NCI-H1436 (cell line): Measurements from ENCODE around the gene TMEM121.

Source experiments
- DNase-seq: peaks from one replicate; lab custom pipeline; 2025; lab: John Stamatoyannopoulos, UW

The TMEM121 gene

DNA sequence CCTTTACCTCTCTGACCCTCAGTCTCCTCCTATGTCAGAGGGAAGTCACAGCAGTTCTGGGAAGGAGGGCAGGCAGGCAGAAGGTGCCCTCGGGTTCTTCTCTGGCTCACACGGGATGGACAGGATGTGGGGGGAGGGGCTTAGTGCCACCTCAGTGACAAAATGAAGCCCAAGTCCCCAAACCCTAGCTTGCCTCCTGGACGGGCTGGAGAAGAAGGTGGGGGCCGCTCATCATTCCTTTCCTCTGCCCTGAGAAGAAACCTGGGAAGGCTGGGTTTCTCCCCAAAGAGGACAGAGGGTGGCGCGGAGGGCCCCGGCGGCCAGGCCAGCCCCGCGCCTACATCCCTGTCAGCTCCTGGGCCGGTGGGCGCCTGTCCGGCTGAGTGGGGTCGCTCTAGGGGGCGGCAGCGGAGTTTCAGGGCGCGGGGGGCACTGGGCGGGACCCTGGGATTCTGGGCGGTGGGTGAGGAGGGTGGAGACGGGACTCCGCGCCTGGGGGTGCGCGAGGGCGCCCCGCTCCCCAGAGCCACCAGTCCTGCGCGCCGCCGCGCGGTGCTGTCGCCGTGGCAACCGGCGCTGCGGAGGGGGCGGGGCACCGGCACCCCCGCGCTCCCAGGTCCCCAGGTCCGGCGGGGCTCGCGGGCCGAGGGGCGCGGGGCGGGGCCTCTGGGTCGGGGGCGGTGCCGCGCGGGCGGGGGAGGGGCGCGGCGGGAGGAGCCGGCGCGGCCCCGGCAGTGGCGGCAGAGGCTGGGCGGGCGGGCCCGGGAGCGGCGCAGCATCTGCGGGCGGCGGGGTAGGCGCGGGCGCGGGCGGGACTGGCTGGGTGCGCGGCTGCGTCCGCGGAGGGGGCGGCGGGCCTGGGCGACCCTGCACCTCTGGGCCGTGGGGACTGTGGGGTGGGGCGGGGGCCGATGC is at the start of gene TMEM121:
Gene TMEM121, plus strand, starts transcription at position 723 of the 915 bp plus-strand sequence. CDS start 2,252 bp downstream, outside the sequence.
- DNase-seq: peak; percentile 39

DNA sequence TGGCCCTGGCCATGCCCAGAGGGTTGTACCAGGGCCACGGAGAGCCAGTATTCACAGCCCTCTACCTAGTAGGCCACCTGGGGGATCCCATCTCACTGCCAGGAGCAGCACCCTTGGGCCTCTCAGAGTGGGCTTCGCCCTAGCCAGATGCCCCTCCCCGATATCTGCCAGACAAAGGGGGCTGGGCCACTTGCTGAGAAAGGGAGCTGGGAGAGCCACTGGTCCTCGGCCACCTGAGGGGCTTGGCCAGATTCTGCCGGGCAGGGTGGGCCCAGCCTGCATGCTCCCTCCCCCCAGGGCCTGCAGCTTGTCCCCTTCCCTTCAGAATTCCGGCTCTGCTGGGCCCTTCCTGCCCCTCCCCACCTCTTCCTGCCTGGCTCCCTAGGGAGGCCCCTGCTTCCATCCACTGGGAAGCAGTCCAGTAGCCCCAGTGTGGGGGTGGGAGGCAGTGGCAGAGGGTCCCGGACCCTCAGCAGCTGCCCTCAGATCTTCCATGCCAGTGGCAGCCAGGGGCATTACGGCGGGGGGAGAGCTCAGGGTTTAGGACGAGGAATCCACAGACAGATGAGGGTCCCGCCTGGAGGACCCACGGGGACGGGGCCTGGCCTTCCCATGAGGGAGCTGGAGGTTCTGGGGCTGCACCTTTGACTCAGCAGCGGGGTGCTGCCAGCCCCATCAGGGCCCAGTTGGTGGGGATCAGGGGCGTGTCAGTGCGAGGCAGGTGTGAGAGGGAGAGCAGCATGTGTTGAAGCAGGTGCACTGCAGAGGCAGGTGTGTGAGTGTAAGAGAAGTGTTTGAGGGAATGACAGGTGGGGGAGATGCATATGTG is 49.3 kb upstream of the TMEM121 start:
- DNase-seq: no peak

DNA sequence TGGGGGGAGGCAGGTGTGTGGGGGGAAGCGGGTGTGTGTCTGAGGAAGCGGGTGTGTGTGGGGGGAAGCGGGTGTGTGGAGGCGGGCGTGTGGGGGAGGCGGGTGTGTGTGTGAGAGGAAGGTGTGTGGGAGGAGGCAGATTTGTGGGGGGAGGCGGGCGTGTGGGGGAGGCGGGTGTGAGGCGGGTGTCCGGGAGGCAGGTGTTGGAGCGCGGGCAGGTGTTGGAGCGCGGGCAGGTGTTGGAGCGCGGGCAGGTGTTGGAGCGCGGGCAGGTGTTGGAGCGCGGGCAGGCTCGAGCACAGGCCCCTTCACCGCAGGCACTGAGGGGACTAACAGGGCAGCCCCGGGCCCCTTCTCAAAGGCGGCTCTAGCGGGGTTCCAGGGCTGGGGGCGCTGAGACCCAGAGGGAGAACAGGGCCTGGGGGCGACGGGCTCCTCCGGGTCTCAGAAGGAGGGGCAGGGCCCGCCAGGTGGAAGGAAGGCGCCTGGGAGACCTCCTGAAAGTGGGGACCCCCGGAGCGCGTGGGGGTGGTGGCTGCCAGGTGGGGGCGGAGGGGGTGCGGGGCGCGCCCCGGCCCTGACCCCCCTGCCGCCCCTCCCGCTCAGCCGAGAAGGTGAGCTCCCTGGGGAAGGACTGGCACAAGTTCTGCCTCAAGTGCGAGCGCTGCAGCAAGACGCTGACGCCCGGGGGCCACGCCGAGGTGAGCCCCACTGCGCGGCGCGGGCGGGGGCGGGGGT is 48.6 kb upstream of the TMEM121 start:
- DNase-seq: no peak

DNA sequence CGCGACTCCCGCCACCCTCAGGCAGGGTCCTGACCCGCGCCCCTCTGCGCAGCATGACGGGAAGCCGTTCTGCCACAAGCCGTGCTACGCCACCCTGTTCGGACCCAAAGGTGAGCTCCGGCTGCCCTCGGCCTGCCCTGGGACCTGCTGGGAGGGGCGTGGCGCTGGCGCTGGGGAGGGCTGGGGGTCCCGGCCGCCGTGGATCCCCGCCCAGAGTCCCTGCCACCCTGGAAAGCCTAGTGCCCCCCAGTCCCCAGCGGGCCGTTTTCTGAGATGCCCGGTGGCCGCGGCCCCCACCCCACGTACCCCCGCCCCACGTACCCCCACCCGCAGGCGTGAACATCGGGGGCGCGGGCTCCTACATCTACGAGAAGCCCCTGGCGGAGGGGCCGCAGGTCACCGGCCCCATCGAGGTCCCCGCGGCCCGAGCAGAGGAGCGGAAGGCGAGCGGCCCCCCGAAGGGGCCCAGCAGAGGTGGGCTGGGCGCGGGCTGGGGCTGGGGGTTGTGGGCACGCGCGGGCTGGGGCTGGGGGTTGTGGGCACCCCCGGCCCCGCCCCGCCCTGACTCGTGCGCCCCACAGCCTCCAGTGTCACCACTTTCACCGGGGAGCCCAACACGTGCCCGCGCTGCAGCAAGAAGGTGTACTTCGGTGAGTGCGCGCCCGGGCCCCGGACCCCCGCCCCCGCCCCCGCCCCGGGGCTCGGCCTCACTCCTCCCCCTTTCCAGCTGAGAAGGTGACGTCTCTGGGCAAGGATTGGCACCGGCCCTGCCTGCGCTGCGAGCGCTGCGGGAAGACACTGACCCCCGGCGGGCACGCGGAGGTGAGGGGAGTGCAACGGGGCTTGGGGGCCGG is 47.8 kb upstream of the TMEM121 start:
- no peak for DNase-seq

DNA sequence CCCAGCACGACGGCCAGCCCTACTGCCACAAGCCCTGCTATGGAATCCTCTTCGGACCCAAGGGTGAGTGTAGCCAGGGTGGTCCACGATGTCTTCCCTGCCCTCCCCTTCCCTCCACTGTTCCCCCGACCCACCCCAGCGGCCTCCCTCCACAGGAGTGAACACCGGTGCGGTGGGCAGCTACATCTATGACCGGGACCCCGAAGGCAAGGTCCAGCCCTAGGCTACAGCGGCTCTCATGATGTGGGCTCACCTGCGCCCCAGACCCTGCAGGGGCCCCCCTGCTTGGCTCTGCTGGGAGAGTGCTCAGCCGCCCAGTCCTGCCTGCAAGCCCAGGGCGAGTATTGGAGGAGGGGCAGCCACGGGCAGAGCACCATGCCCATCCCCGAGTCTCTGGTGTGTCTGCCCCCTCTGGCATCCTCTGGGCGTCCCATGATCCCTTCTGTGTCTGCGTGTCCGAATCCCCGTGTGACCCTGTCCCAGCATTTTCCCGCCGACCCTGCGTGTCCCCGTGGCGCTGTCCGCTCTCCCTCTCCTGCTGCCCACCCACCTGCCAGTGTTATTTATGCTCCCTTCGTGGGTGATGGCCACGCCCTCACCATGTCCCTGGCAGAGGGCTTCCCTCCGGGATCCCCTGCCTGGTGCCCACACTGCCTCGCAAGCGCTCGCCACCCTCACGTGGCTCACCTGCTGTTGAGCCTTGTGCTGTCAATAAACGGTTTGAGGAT is 46.8 kb upstream of the TMEM121 start:
- DNase-seq: no peak

DNA sequence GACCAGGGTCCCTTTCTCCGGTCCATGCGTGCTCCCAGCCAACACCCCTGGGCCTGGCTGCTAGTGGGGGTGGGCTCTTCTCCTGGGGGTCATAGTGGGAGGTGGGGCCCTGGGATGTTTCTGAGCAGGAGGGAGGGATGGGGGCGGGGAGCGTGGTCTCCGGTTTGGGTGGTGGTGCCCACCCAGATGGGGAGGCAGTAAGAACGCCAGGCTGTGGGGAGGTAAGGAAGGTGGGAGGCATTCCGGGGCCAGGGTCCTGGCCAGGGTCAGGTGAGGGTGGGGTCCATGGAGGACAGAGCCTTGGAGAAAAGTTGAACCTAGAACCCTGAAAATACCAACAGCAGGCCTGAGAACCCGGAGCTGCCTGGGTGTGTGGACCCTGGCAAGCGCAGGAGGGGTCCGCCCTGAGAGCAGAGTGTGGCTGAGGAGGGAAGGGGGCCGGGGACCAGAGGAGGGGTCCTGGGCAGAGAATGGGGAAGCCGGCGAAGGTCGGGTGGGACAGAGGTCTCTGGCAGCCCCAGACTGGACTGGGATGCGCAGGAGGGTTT is 46.1 kb upstream of the TMEM121 start:
- DNase-seq: no peak

DNA sequence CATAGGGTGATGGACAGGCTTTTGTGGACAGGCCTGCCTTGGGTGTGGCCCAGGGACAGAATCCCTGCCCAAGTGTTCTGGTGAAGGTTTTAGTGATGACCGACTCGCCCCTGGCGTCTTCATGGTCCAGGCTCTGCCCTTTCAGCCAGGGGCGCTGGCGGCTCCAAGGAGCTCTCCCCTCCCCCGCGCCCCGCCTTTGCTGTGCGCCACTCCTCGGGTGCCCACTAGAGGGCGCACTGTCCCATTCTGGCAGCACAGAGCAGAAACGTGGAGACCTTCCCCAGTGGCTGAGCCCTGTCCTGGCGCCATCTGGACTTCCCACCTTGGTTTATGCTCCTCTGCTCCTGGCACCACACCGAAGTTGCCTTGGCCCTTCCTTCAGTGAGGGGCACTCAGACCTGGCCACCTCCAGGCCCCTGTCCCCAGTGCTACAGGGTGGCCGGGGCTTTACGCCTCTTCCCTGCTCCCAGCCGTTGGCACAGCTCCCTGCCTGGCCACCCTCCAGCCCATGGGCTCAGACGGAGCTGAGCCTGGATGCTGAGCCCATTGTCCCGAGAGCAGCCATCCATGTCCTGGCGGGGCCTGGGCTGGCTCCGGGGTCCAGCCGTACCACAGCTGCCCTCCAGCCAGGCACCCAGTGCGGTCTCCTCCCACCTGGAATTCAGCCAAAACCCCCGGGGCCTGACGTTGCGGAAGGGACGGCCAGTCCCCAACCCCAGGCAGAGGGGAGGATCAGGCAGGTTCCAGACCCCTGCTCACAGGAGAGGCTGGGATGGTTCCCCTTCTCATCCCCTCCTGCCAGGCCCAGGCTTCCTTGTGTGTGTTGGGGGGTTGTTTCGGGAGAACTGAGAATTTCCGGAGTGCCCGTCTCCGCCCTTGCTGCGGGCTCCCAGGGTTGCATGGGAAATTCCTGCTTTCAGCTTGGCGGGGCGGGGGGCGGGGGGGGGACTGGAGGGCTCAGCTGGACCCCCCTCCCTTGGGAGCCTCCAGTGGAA is 45.3 kb upstream of the TMEM121 start:
- DNase-seq: peak; percentile 73

DNA sequence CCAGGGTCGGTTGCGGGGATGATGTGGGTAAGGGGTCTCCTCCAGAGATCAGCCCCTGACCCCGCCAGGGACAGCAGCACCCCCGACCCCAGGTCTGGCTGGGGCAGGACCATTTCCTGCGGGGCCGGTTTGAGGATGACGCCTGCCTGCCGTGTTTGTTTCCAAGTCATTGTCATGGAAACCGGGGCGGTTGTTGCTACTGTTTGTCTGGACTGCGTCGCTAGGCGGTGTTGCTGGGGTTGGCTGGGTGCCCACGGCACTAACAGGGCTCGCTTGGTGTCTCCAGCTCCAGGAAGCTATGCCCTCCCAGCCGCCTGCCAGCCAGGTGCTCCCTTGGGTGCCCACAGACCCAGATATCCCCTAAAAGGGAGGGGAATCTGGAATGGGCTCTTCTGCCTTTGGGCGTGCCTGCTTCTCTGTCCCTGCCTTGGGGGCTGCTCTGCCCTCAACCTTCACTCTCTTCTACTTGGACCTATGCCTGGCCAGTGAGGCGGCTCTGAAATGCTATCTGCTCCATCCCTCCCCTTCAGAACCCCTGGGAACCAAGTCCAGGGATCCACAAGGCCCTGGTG is 44.4 kb upstream of the TMEM121 start:
- peak; percentile 94 for DNase-seq

DNA sequence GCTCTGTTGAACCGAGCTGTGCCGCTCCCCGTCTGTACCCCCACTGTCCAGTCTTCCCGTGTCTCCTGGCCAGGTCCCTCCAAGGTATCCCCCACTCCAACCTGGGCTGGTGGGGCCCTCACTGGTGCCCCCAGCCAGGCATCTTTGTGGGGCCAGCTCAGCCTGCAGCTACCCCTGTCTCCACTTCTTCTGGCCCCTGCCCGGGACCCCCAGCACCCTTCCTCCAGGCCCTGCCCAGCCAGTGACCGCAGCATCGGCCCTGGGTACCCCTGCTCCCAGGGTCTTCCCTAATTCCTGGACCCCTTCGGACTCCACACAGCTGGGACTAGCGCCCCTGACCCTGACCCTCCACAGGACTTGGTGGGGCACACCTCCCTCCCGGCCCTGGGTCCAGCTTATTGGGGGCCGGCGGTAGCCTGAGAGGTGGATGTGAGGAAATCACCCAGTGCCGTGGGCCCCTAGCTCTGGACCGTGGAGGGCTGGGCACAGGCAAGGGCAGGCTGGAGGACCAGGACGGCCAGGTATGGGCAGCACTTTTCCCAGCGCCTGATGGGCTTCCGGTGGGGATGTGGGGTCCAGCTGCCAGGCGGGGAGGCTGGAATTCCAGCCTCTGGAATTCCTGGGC is 43.8 kb upstream of the TMEM121 start:
- DNase-seq: no peak

DNA sequence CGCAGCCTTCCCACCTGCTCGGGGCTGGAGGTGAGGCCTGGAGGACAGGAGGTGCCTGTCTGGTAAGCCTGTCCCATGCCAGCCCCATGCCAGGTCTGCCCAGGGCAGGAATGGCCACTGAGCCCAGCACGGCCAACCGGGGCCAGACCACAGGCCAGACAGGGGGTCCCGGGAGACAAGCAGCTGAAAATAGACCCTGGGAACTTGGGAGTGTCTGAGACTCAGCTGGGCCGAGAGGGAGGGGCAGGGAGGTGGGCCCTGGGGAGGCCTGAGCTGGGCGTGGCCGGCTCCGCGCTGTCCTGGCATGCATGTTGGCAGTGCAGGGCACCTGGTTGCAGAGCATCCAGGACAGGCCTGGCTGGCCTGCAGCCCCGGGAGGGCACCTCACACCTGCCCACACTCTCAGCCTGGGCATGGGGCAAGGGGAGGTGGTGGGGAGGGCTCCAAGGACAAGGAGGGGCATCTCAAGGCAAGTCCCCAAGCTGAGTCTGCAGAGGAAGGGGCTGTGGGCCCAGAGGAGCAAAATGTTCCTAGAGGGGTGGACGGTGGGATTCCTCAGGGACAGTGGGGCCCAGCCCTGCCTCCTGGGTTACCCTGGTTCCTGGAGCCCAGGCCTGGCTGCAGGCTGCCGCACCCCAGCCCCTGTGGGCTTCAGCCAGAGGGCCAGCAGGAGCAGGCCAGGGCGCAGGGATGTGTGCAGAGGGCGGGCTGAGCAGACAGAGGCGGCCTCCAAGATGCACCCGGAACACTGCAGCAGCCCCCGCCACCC is 42.9 kb upstream of the TMEM121 start:
- no peak for DNase-seq

DNA sequence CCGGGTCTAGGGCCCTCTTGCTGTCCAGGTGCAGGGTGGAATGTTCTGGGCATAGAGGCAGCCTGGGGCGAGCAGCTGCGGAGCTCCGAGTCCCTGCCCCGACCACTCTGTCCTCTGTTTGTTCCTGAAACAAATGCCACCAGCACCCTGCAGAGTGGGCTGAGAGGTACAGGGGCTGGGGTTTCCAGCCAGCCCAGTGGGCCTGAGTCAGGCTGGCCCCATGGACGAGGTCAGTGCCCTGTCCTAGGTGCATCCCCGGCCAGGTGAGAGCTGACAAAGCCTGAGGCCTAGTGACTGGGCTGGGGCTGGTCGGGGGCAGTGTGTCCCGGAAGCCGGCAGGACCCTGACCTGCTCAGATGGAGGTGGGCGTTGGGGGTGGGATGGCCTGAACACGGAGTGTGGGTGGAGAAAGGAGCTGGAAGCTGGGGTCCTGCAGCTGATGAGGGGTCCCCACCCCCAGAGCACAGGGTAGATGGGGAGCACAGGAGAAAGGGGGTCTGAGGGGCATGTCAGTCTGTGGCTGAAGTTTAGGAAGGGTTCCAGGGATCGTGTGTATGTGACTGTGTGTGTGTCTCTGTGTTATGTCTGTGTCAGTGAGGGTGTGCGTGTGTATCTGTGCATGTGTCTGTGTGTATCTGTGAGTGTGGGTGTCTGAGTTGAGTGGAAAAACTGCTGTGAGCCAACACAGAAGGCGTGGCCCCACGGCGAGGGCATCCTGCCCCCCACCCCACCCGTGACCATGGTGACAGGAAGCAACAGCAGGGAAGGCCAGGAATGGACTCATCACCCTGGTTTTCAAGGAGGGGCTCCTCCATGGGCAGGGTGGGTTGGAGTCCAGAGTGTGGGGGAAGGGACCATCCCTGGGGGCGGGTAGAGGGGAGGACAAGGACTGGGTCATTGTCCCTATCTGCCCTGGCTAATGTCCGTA is 42.0 kb upstream of the TMEM121 start:
- no peak for DNase-seq

DNA sequence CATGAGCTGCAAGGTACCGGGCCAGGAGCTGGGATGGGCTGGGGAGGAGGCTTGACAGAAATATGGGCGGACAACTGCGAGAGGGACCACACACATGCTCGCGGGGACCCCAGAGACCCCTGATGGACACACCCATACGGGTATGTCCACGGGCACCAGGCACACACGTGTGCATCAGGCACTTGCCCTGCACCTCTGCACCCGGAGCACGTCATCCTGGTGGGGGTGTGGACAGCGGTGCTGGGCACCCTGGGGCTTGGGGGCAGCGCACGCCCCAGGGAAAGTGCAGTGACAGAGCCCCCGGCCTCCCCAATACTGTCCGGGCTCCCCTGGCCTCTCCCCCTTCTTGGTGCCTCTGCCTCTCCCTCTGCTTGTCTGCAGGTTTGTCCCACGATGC is 41.4 kb upstream of the TMEM121 start:
- no peak for DNase-seq

DNA sequence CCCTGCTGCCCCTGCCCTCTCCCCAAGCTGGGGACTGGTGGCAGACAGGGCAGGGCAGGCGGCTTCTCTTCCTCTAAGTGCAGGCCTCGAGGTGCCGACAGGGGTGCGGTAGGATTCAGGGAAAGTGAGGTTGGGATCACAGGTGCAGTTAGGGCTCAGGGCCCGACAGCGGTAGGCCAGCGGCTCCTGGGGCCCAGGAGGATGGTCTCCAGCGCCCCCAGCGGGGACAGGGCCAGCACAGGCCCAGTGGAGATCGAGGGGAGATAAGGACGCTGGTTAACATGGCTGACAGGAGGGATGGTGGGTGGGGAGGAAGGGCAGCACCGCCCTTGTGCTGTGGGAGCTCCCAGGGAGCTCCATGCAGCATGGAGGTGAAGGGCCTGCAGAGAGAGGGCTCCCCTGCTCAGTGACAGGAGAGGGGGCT is 40.6 kb upstream of the TMEM121 start:
- DNase-seq: peak; percentile 21

DNA sequence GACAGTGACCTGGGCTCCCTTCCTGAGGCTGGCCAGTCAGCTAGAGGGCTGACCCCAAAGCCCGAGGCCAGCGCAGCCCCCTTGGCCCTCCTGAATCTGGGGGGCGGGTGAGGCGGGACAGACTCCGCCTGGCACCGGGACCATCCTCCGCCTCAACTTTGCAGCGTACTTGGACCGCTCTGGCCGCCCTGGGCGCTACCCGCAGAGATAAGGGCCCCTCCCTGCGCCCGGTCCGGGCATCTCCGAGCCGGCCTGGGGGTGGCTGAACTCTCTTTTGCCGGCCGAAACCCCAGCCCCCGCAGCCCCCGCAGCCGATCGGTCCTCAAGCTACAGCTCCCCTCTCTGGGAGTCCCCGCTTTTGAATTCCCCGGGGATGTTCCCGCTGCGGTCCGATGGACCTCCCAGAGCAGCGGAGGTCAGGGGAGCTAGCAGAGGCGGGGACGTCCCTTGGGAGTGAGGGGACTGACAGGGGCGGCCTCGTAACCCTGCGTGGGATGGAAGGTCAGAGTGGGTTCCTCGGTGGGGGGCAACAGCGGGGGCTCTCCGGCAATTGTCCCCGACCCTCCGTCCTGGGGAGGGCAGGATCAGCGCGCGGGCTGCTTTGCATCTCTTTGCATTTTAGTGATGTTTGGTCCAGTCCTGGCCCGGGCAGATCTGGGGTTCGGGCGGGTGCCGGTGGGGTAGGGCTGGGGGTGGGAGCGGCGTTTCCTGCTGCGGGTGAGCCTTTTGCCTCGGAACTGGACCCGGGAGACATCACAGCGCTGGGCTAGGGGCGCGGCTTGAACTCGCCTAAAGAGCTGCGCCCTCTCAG is 40.0 kb upstream of the TMEM121 start, which contains the start of gene CRIP1:
Gene CRIP1, plus strand, starts transcription at position 724 of the 811 bp plus-strand sequence. CDS start 374 bp downstream, outside the sequence.
- DNase-seq: no peak

DNA sequence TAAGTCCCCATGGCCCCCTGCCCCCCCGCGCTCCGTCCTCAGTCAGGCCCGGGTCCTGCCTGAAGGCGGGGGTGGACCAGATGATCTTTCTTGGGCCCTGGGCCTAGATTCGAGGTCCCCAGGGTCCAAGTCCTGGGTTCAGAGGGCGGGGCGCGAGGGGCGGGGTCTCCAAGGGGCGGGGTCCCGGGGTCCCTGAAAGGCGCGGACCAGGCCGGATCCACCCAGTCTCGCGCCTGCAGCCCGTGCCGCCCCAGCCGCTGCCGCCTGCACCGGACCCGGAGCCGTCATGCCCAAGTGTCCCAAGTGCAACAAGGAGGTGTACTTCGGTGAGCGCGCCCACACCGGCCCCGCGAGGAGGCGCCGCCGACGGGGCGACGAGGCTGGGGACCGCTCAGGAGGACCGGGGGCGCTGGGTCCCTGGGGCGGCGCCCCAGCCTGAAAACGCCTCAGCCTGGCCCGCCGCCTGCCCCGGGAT is 39.4 kb upstream of the TMEM121 start:
- DNase-seq: peak; percentile 25
